Measurements from ENCODE around the gene C10orf53.

C10orf53 gene

GRCh38 chr10:49738616-49739360, 59.3 kb downstream of the C10orf53 start:
- DNase-seq, result no peak

- no peak for DNase-seq
Observed at GRCh38 chr10:49739426-49739825, 60.0 kb downstream of the C10orf53 start.

GRCh38 chr10:49740346-49741107, 61.1 kb downstream of the C10orf53 start:
- no peak for DNase-seq

GRCh38 chr10:49741108-49741995, 61.9 kb downstream of the C10orf53 start:
- no peak for DNase-seq

- no peak for DNase-seq
Observed at GRCh38 chr10:49742683-49743463, 63.4 kb downstream of the C10orf53 start.

- DNase-seq, result no peak
Observed at GRCh38 chr10:49743464-49744075, 64.1 kb downstream of the C10orf53 start.

- no peak for DNase-seq
Observed at GRCh38 chr10:49744091-49744685, 64.7 kb downstream of the C10orf53 start.

GRCh38 chr10:49744924-49745605, 65.6 kb downstream of the C10orf53 start:
- DNase-seq, result no peak

- DNase-seq, result no peak
Observed at GRCh38 chr10:49745756-49746155, 66.3 kb downstream of the C10orf53 start.

GRCh38 chr10:49746626-49747302, 67.3 kb downstream of the C10orf53 start:
- no peak for DNase-seq

Data from stimulated activated CD4-positive, alpha-beta T cell treated with anti-CD3 and anti-CD28 coated beads, Interleukin-4, amount 100 ng/mL, for 1 hour (primary cell).